Stromal cell of bone marrow (primary cell): ENCODE data around the gene SLC51A.
A peak's percentile ranks its signal among the peaks of the same experiment; 100 is the strongest.
"Not testable (repeated sequence)": the region's sequence is repeated elsewhere in the genome, so short reads cannot be mapped to it uniquely, and the experiment has no call there.

ENCODE experiments used
- DNase-seq: peaks from one replicate; pipeline ENCODE4 v3.0.0-alpha.2; 2012; ENCODE audit warnings: low read depth

Gene SLC51A

GRCh38 chr3:196241704-196242103 is 25.4 kb downstream of the SLC51A start:
- DNase-seq: no peak

- DNase-seq: not testable (repeated sequence)
These were observed 27.8 kb downstream of the SLC51A start for GRCh38 chr3:196244166-196244565.

- peak; percentile 82 for DNase-seq
These were observed 30.4 kb downstream of the SLC51A start for GRCh38 chr3:196246612-196247308.

GRCh38 chr3:196251918-196252317 is 35.6 kb downstream of the SLC51A start:
- DNase-seq: no peak

- no peak for DNase-seq
These were observed 38.3 kb downstream of the SLC51A start for GRCh38 chr3:196254376-196255283.

- DNase-seq: no peak
These were observed 39.4 kb downstream of the SLC51A start for GRCh38 chr3:196255776-196256175.

- DNase-seq: no peak
These were observed 44.5 kb downstream of the SLC51A start for GRCh38 chr3:196260784-196261183.

GRCh38 chr3:196263819-196264218 is 47.5 kb downstream of the SLC51A start:
- DNase-seq: no peak

- DNase-seq: peak; percentile 71
These were observed 52.2 kb downstream of the SLC51A start for GRCh38 chr3:196268284-196269163.

GRCh38 chr3:196270499-196270898 is 54.2 kb downstream of the SLC51A start:
- DNase-seq: no peak

GRCh38 chr3:196272826-196273225 is 56.5 kb downstream of the SLC51A start:
- DNase-seq: no peak

GRCh38 chr3:196273655-196274054 is 57.3 kb downstream of the SLC51A start:
- no peak for DNase-seq

GRCh38 chr3:196274585-196274984 is 58.3 kb downstream of the SLC51A start:
- no peak for DNase-seq

GRCh38 chr3:196275126-196275525 is 58.8 kb downstream of the SLC51A start:
- no peak for DNase-seq

- DNase-seq: no peak
These were observed 64.5 kb downstream of the SLC51A start for GRCh38 chr3:196280689-196281440.

GRCh38 chr3:196281962-196282361 is 65.6 kb downstream of the SLC51A start:
- DNase-seq: no peak
